GM18526 (cell line): ENCODE results near the gene RAB36.

Source experiments
- POLR2A ChIP-seq: IDR thresholded peaks from 3 replicates; pipeline ENCODE4 v1.6.1; 2011; ENCODE audit not compliant: insufficient read length; ENCODE audit errors: extremely low read depth

Gene RAB36

DNA sequence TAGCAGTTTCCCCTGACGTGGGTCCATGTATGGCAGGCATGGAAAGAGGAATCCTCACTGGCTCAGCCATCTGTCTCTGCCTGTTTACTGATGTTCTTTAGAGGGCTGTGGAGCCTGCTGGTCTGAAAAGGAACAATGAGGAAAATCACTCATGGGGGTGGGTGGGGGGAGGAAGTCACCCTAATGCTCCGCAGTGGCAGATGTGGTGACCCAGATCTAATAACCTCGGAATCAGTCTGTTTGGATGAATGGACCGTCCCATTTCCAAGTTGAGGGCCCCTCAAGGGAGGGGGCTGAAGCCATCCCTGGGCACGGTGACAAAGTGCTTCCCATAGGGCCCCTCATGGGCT lies 39.5 kb downstream of the RAB36 start:
- TF ChIP-seq POLR2A = no peak

DNA sequence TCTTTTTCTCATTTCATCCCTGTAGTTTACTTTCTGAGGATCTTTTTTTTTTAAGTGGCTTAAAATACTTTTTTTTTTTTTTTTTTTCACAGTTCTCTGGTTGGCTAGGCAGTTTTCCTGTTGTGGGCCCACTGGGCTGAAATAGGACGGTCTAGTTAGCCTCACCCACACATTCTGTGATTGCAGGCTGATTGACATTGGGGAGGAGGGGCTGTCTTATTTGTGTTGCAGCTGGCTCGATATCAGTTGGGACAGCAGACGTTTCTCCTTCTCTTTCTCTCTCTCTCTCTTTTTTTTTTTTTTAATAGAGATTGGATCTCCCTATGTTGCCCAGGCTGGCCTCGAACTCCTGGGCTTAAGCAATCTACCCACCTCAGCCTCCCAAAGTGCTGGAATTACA lies 41.9 kb downstream of the RAB36 start:
- no peak for TF ChIP-seq POLR2A

DNA sequence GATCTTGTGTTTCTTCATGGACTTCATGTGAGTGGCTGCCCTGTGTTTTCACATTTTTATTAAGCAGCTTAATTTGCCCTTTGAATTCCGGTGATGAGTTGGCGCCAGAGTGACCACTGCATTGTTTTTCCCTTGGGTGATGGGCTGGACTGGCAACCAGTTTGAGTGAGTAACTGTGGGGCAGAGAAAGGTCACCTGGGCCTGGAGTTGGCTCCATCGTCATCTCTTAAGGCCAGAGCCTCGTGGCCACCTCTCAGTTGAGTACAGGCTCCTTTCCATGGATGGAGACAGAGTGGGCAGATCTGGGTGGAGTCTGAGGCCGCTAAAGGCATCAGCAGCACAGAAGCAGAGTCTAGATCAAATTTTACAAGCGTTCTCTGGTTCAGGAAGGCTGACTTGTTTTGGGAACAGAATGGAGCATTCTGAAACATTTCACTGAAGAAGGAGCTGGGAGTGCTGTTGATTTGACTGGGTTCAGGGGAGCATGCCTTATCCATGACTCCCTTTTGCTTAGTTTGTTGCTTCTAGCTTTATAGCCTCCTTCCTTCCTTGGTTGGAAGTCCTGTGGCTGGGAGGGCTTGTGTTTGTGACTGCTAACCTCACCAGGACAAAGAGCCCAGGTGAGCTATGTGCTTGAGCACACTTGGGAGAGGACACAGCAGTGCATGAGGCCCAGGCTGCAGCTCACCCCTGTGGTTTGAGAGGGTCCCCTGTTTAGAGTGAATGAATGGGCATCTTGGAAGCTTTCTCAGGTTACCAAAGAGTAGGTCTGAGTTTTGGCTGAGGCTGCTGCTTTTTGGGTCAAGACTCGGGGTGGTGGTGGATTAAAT lies 42.8 kb downstream of the RAB36 start:
- no peak for TF ChIP-seq POLR2A

DNA sequence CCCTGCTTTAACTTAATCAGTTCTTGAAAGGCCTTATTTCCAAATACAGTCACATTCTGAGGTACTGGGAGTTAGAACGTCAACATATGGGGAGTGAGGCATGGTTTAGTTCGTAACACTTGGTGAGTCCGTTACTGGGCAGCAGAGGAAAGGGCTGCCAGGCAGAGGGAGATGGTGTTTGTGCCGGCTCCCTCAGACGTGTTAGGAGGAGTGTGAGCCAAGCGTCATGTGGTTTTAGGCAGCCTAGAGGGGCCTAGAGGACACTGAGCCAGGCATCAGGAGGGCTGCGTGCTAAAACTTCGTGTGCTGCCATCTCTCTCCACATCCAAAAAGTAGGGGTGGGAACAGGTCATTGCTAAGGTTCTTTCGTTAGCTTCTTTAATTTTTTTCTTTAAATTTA lies 45.2 kb downstream of the RAB36 start:
- TF ChIP-seq POLR2A = no peak

DNA sequence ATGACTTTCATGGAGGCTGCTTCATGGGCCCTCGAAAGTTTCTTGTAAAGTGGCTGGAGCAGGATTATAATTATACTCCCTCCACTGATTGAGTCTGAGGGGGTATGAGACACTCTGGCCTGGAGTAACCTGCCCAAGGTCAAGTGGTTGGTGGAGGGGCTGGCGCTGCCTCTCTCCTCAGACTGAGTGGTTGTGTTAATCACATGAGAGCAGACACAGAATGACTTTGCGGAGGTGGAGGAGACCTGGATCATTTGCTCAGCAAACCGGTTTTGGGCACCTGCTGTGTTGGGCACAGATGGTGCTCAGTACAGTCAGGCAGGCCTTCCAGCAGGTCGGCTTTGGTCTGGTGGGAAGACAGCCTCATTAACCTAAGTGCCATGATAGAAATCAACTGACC lies 46.9 kb downstream of the RAB36 start:
- TF ChIP-seq POLR2A = no peak

DNA sequence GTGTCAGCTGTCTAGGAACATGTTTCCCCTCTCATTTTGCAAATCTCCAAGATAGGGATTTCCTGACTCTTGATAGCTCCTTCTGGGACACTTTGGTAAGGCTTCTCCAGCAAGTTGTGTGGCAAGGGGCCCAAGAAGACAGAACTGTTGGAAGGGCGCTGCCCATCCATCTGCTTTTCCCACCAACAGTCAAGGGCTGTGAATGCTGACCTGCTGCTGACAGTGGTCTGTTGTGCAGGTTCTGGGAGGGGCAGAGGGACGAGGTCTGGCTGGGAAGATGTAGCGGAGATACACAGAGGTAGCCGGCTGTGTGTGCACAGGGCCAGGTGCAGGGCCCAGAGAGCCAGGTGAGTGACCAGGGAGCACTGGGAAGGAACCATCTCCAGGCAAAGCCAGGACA lies 47.3 kb downstream of the RAB36 start:
- TF ChIP-seq POLR2A = no peak

DNA sequence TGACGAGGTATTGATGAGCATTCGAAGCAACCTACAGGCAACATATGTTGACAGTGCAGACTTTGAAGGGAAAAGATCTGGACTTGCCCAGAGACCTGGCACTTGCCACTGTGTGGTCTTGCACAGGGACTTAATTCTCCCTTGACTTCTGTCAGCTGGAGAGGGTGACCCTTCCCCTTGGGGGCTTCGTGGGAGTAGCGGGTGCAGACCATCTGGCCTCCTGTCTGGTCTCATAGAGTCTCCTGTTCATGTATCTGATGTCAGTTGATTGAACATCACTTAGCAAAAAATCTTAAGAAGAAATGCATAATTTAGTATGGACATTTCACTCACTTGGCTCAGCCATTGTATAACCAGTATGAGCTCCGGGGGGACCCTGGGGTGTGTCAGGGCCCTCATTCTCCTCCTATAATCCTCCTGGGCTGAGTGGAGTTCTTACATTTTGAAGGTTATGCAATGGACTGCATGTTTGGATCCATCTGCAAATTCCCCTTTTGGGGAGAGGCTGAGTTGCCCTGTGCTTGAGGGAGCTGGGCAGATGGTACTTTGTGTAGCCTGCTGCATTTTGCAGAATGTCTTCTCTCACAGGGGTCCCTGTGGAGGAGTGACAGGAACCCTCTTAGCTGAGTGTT lies 48.0 kb downstream of the RAB36 start:
- TF ChIP-seq POLR2A = no peak

DNA sequence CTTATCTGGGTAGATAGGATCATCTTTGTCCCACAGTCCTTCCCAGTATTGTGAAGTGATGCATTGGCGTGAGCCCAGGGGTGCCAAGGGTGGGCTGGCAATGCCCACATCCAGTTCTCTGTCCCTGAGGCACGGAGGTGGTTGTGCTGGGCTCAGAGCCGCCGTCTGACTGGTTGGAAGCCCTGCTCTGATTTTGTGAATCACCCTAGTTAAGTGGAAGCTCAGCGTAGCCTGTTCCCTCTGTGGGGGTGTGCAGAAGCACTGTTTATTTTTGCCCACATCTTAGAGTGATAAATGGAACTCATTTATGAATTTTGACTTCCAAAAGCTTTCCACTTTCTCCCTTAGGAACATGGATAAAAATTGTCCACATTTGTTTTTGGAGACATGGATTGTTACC lies 48.6 kb downstream of the RAB36 start:
- TF ChIP-seq POLR2A = no peak

DNA sequence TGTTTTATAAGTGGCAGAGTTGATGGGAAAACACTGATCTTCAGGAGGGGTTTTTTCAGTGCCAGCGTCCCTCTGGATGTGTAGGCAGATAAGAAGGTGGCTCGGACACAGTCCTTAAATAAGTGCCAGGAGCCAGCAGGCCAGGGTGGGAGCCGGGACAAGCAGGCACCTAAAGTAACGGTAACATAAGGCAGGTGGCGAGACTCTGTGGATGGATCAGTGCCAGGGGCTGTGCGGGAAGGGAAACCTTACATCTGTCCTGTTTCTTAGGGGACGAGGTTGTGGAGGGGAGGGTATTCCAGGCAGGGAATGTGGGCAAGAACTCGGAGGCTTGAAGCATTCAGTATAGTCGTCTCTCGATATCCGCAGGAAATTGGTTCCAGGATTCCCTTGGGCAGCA lies 50.9 kb downstream of the RAB36 start:
- no peak for TF ChIP-seq POLR2A

DNA sequence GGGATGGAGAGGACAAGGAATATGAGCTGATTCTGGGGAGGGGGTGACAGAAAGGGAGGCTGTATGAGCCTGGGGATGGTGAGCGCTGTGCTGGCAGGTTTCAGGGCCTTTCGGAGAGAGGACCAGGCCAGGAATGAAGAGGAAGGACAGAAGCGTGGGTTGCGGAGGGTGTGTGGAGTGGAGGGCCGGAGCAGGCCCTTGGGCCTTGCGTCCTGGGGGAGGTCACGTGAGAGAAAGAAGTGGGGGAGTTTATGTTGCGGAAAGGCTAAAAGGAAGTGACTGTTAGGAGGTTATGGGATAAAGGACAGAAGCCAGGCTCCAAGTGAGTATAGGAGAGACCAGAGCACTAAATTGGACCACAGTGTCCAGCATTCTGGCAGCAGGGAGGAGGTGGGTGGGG lies 52.6 kb downstream of the RAB36 start:
- TF ChIP-seq POLR2A = no peak

DNA sequence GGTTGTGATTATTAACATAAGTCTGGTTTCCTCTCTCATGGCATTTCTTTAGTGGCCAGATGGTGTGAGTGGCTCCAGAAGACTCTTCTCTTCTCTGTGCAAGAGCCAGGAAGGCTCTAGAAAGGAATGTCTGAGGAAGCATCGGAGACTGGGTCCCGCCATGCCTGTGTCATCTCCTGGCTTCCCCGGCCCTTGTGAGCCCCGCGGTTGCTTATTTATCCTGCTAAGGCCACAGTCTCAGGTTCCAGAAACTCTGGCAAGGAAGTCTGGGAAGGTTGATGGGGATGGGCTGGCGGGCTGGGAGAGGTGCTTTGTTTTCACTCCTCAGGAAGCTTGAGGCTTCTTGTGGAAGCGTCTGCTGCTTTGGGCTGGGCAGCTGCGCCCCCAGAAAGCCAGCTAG lies 53.9 kb downstream of the RAB36 start:
- TF ChIP-seq POLR2A = no peak

DNA sequence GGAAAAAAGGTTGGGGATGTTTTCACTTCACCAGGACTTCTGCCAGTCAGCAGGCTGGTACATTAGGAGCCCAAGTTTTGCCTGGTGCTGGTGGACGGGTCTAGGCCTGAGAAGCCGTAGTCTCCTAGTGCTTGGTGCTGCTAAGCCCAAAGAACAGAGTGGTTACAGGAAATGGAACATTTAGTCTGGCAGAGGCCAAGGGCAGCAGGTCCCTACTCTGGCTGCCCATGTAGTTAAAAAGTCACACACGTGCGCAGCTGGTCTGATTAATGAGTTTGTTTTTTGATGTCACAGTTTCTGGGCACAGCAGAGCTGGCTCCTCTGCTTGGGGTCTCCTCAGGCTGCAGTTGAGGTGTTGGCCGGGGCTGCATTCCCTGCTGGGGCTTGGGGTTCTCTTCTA lies 55.6 kb downstream of the RAB36 start:
- TF ChIP-seq POLR2A = no peak

DNA sequence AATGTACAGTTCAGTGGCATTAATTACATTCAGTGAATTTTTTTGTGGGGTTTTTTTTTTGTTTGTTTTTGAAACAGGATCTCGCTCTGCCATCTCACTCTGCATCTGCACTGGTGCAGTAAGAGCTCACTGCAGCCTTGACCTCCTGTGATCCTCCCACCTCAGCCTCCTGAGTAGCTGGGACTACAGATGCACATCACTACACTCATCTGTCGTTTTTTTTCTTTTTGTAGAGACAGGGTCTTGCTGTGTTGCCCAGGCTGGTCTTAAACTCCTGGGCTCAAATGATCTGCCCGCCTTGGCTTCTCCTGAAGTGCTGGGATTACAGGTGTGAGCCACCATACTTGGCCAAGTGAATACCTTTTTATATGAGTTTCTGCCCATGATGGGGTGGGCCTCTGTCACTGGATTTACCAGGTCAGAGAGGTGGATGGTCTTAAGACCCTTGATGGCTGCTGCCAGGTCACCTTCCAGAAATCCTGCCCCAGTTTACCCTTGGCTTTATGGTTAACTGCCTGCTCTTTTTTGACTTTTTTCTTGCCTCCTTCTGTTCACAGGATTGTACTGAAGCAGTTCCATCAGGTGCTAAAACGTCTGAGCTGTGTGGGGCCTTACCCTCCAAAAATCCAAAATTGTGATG lies 57.7 kb downstream of the RAB36 start:
- no peak for TF ChIP-seq POLR2A

DNA sequence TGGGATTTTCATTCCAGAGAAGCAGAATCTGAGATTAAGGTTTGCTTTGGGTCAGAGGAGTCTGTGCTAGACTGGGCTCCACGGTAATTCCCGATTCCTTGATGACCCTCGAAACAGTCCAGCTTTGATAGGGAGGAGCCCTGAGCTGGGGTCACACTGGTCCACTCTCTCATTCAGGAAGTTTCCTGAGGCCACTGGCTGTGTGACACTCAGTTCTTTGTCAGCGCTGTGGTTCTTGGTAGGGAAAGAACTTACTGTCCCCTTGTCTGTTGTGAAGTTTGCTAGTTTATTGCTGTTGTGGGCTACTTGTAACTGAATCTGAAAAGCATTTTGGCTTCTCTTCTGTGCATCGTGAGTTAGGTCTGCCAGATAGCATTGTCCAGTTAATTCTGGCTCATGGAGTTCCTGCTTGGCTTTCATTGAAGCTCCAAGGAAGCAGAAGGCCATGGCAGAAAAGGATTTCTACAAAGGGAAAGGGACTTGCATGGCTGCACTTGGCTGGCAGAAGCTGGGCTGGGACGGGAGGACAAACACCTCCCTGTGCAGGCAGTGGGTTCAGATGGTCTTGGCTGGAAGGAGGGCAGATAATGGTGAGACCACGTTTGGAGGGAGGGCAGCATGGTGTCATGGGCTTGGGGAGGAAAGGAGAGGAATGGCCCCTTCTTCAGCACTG lies 58.3 kb downstream of the RAB36 start:
- TF ChIP-seq POLR2A = no peak

DNA sequence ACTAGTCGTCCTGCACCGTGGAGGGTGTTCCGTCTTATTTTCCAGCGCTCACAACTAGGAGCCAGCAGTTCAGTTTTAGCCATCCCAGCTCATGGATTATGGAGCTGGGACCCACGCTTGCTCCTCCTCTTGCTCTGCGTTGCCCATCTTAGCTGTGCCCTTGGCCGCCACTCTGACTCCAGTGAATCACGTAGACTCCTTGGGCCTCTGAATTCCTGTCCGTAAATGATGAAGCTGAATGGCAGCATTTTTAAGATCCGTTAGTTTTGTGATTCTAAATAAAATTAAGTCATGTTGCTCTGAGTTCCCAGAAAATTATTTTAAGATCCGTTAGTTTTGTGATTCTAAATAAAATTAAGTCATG lies 58.8 kb downstream of the RAB36 start:
- TF ChIP-seq POLR2A = no peak
